Glutamatergic neuron (in vitro differentiated cells): ENCODE data around the gene CAMK2D. TPM values are rescaled to one million over a fixed set of nuclear protein-coding genes. Genes with fewer than 3 reads are reported as not detected.

Experiments used
- DNase-seq: peaks from one replicate; pipeline ENCODE4 v3.0.0; 2022
- H3K27ac Mint-ChIP-seq: one replicate; pipeline ENCODE4 v1.8.0; 2020; ENCODE audit warnings: mild to moderate bottlenecking, mixed read lengths, inconsistent platforms; ENCODE audit not compliant: unreplicated experiment
- H3K27me3 Mint-ChIP-seq: one replicate; pipeline ENCODE4 v1.8.0; 2020; ENCODE audit warnings: mild to moderate bottlenecking, moderate library complexity, mixed read lengths, inconsistent platforms; ENCODE audit not compliant: unreplicated experiment
- H3K36me3 Mint-ChIP-seq: one replicate; pipeline ENCODE4 v1.8.0; 2020; ENCODE audit warnings: mild to moderate bottlenecking, mixed read lengths, inconsistent platforms; ENCODE audit not compliant: unreplicated experiment
- H3K4me1 Mint-ChIP-seq: one replicate; pipeline ENCODE4 v1.8.0; 2020; ENCODE audit warnings: mild to moderate bottlenecking, low read depth, mixed read lengths, inconsistent platforms; ENCODE audit not compliant: unreplicated experiment
- H3K4me3 Mint-ChIP-seq: one replicate; pipeline ENCODE4 v1.8.0; 2020; ENCODE audit warnings: mild to moderate bottlenecking, mixed read lengths, inconsistent platforms; ENCODE audit not compliant: unreplicated experiment
- H3K9me3 Mint-ChIP-seq: one replicate; pipeline ENCODE4 v1.8.0; 2020; ENCODE audit warnings: mild to moderate bottlenecking, moderate library complexity, mixed read lengths, inconsistent platforms; ENCODE audit not compliant: unreplicated experiment
- CTCF ChIP-seq: fragments of 200-600 bp; sonication (generic); IDR thresholded peaks from one replicate; pipeline ENCODE4 v1.5.0; 2021; ENCODE audit not compliant: partially characterized antibody, unreplicated experiment
- total RNA-seq: library from RNA; stranded (reverse); fragmentation: NEBNext Ultra II Directional; extraction: Animal tissue kit (Norgen Biotek cat#: 25700); gene quantifications from one replicate; pipeline ENCODE4 v1.2.1, GENCODE V29; 2021; ENCODE audit not compliant: unreplicated experiment

The CAMK2D gene
- total RNA-seq, 1 donor from 2014 or later = 24.8 TPM

GRCh38 chr4:113584407-113585150 lies 177.0 kb downstream of the CAMK2D start:
- H3K27ac Mint-ChIP-seq = peak overlapping the region; percentile 49
- no peak for TF ChIP-seq CTCF
- H3K9me3 Mint-ChIP-seq = peaks cover 2% of the 10 kb centered on the region
- H3K36me3 Mint-ChIP-seq = no peaks in the 10 kb centered on the region
- H3K27me3 Mint-ChIP-seq = no peaks in the 10 kb centered on the region
- DNase-seq = no peak
- H3K4me1 Mint-ChIP-seq = peaks cover 6% of the 10 kb centered on the region
- H3K4me3 Mint-ChIP-seq = no peak overlapping the region

GRCh38 chr4:113582737-113583136 lies 178.8 kb downstream of the CAMK2D start:
- H3K36me3 Mint-ChIP-seq = no peaks in the 10 kb centered on the region
- no peak for TF ChIP-seq CTCF
- H3K27ac Mint-ChIP-seq = no peak overlapping the region
- no peaks in the 10 kb centered on the region for H3K9me3 Mint-ChIP-seq
- no peak overlapping the region for H3K4me3 Mint-ChIP-seq
- no peaks in the 10 kb centered on the region for H3K27me3 Mint-ChIP-seq
- H3K4me1 Mint-ChIP-seq = peaks cover 9% of the 10 kb centered on the region
- no peak for DNase-seq

GRCh38 chr4:113579360-113579759 lies 182.2 kb downstream of the CAMK2D start:
- Mint-ChIP-seq H3K4me3 (no peak overlapping the region), H3K27ac (no peak overlapping the region), H3K27me3 (no peaks in the 10 kb centered on the region)

GRCh38 chr4:113576947-113577678 lies 184.4 kb downstream of the CAMK2D start:
- Mint-ChIP-seq H3K27ac (peak overlapping the region; percentile 75), H3K4me1 (peaks cover 27% of the 10 kb centered on the region), H3K9me3 (no peaks in the 10 kb centered on the region), H3K27me3 (peaks cover 2% of the 10 kb centered on the region), H3K4me3 (peak overlapping the region; percentile 12), H3K36me3 (no peaks in the 10 kb centered on the region)
- DNase-seq = no peak
- TF ChIP-seq CTCF = no peak

More at GRCh38 chr4:113579360-113579759, 182.2 kb downstream of the CAMK2D start:
- no peaks in the 10 kb centered on the region for H3K36me3 Mint-ChIP-seq
- H3K4me1 Mint-ChIP-seq = peaks cover 25% of the 10 kb centered on the region
- no peak for TF ChIP-seq CTCF
- H3K9me3 Mint-ChIP-seq = no peaks in the 10 kb centered on the region
- DNase-seq = no peak

GRCh38 chr4:113575401-113575800 lies 186.1 kb downstream of the CAMK2D start:
- no peak for TF ChIP-seq CTCF
- Mint-ChIP-seq H3K27me3 (peaks cover 2% of the 10 kb centered on the region), H3K9me3 (no peaks in the 10 kb centered on the region), H3K4me1 (peaks cover 27% of the 10 kb centered on the region), H3K27ac (peak overlapping the region; percentile 72), H3K4me3 (no peak overlapping the region), H3K36me3 (no peaks in the 10 kb centered on the region)
- no peak for DNase-seq
